Smooth muscle cell (in vitro differentiated cells): Measurements from ENCODE around the gene BCAS1. TPM values are rescaled to one million over a fixed set of nuclear protein-coding genes. Genes with fewer than 3 reads are reported as not detected.

Source experiments
- DNase-seq: peaks from one replicate; lab custom pipeline; 2025; ENCODE audit not compliant: unreplicated experiment; lab: John Stamatoyannopoulos, UW
- H2AFZ ChIP-seq: fragments of 200-600 bp; sonication (generic); 2 replicates; pipeline ENCODE4 v1.6.0; 2016; ENCODE audit warnings: antibody characterized with exemption, low read depth, mild to moderate bottlenecking
- H3F3A ChIP-seq: fragments of 200-600 bp; sonication (generic); 2 replicates; pipeline ENCODE4 v1.6.0; 2017; ENCODE audit warnings: antibody characterized with exemption, low read depth
- H3K27ac ChIP-seq: fragments of 200-600 bp; sonication (generic); 2 replicates; pipeline ENCODE4 v1.5.1; 2016; ENCODE audit warnings: low read depth, mild to moderate bottlenecking
- H3K27me3 ChIP-seq: fragments of 200-600 bp; sonication (generic); 2 replicates; pipeline ENCODE4 v1.6.1; 2016; ENCODE audit warnings: low read depth, mild to moderate bottlenecking
- H3K36me3 ChIP-seq: fragments of 200-600 bp; sonication (generic); 2 replicates; pipeline ENCODE4 v1.5.1; 2016; ENCODE audit warnings: low read depth
- H3K4me1 ChIP-seq: fragments of 200-600 bp; sonication (generic); 2 replicates; pipeline ENCODE4 v1.5.1; 2016; ENCODE audit warnings: low read depth
- H3K4me2 ChIP-seq: fragments of 200-600 bp; sonication (generic); 2 replicates; pipeline ENCODE4 v1.6.0; 2016; ENCODE audit warnings: mild to moderate bottlenecking
- H3K4me3 ChIP-seq: fragments of 200-600 bp; sonication (generic); 2 replicates; pipeline ENCODE4 v1.5.1; 2016; ENCODE audit warnings: mild to moderate bottlenecking
- H3K79me2 ChIP-seq: fragments of 200-600 bp; sonication (generic); 2 replicates; pipeline ENCODE4 v1.6.0; 2016; ENCODE audit warnings: low read depth, mild to moderate bottlenecking
- H3K9ac ChIP-seq: fragments of 200-600 bp; sonication (generic); 2 replicates; pipeline ENCODE4 v1.6.0; 2016; ENCODE audit warnings: low read depth
- H3K9me3 ChIP-seq: fragments of 200-600 bp; sonication (generic); replicated peaks from 2 replicates; pipeline ENCODE4 v1.5.1; 2016; ENCODE audit warnings: low read depth
- H4K20me1 ChIP-seq: fragments of 200-600 bp; sonication (generic); 2 replicates; pipeline ENCODE4 v1.6.0; 2016; ENCODE audit warnings: low read depth
- CTCF ChIP-seq: fragments of 200-600 bp; sonication (generic); IDR thresholded peaks from 2 replicates; pipeline ENCODE4 v1.5.1; 2017; ENCODE audit warnings: borderline replicate concordance, mild to moderate bottlenecking, antibody characterized with exemption; ENCODE audit not compliant: insufficient read depth, poor library complexity, severe bottlenecking
- WGBS: methylation state at CpG from one replicate; pipeline ENCODE4 v1.1.7; 2016; ENCODE audit warnings: low lambda C conversion rate; 5-methylcytosine and 5-hydroxymethylcytosine counted together
- polyA plus RNA-seq: library from polyadenylated mRNA; unstranded; fragments of >200 nt; fragmentation: Nextera tagmentation; extraction: Ambion mirVana; gene quantifications from 2 replicates; pipeline ENCODE4 v1.2.1, GENCODE V29; 2016
- total RNA-seq: library from RNA; depleted of rRNA; stranded (reverse); fragments of >200 nt; gene quantifications from 2 replicates; pipeline ENCODE4 v1.2.3, GENCODE V29; 2014

BCAS1 gene
- total and polyA plus RNA-seq, 2 experiments from 2014 or later: 0.09 to 0.15 TPM

GRCh38 chr20:54107181-54107580 lies 36.8 kb upstream of the BCAS1 start:
- no peak for TF ChIP-seq CTCF
- Histone ChIP-seq H3K27me3 (no peaks in the 10 kb centered on the region), H3K79me2 (no peaks in the 10 kb centered on the region), H3K27ac (no peak overlapping the region), H3K4me3 (no peak overlapping the region), H3K9ac (no peak overlapping the region), H2AFZ (no peak overlapping the region), H3K4me2 (no peak overlapping the region), H3F3A (peaks cover 11% of the 10 kb centered on the region), H3K4me1 (peaks cover 4% of the 10 kb centered on the region), H4K20me1 (no peaks in the 10 kb centered on the region), H3K9me3 (no peaks in the 10 kb centered on the region), H3K36me3 (no peaks in the 10 kb centered on the region)
- WGBS: 94% methylated on average over 2 of the region's 2 CpGs
- no peak for DNase-seq

- DNase-seq: no peak
- H2AFZ ChIP-seq: no peak overlapping the region
- WGBS: 70% methylated on average over 4 of the region's 4 CpGs
- no peaks in the 10 kb centered on the region for H3K9me3 ChIP-seq
- H3K4me1 ChIP-seq: peaks cover 4% of the 10 kb centered on the region
- TF ChIP-seq CTCF: no peak
- no peaks in the 10 kb centered on the region for H3K79me2 ChIP-seq
- no peaks in the 10 kb centered on the region for H3K27me3 ChIP-seq
- no peaks in the 10 kb centered on the region for H4K20me1 ChIP-seq
- H3K27ac ChIP-seq: peak overlapping the region; percentile 42
- H3K4me3 ChIP-seq: no peak overlapping the region
- peaks cover 11% of the 10 kb centered on the region for H3F3A ChIP-seq
- H3K4me2 ChIP-seq: peak overlapping the region; percentile 25
- no peak overlapping the region for H3K9ac ChIP-seq
- no peaks in the 10 kb centered on the region for H3K36me3 ChIP-seq
These were observed 35.8 kb upstream of the BCAS1 start for GRCh38 chr20:54106162-54106561.

GRCh38 chr20:54105653-54106052 lies 35.3 kb upstream of the BCAS1 start:
- Histone ChIP-seq H3K79me2 (no peaks in the 10 kb centered on the region), H3K27me3 (no peaks in the 10 kb centered on the region), H3K9me3 (no peaks in the 10 kb centered on the region), H4K20me1 (no peaks in the 10 kb centered on the region), H3K4me3 (no peak overlapping the region), H3K4me1 (peaks cover 4% of the 10 kb centered on the region), H3F3A (peaks cover 11% of the 10 kb centered on the region), H2AFZ (peak overlapping the region; percentile 68), H3K9ac (no peak overlapping the region), H3K4me2 (peak overlapping the region; percentile 25), H3K36me3 (no peaks in the 10 kb centered on the region), H3K27ac (peak overlapping the region; percentile 42)
- WGBS: 25% methylated on average over 4 of the region's 4 CpGs
- no peak for DNase-seq
- TF ChIP-seq CTCF: no peak

- H3K27me3 ChIP-seq: no peaks in the 10 kb centered on the region
- 40% methylated on average over 4 of the region's 4 CpGs for WGBS
- H3K9ac ChIP-seq: no peak overlapping the region
- no peaks in the 10 kb centered on the region for H3K36me3 ChIP-seq
- peak overlapping the region; percentile 5 for H3K4me2 ChIP-seq
- peaks cover 11% of the 10 kb centered on the region for H3F3A ChIP-seq
- no peaks in the 10 kb centered on the region for H4K20me1 ChIP-seq
- peaks cover 4% of the 10 kb centered on the region for H3K4me1 ChIP-seq
- no peak overlapping the region for H3K4me3 ChIP-seq
- H3K9me3 ChIP-seq: no peaks in the 10 kb centered on the region
- H3K27ac ChIP-seq: peak overlapping the region; percentile 42
- TF ChIP-seq CTCF: no peak
- DNase-seq: no peak
- no peaks in the 10 kb centered on the region for H3K79me2 ChIP-seq
- no peak overlapping the region for H2AFZ ChIP-seq
These were observed 34.4 kb upstream of the BCAS1 start for GRCh38 chr20:54104781-54105180.
